Measurements from ENCODE around the gene ZSCAN26. TPM values are rescaled to one million over a fixed set of nuclear protein-coding genes. Genes with fewer than 3 reads are reported as not detected.

ZSCAN26 gene
- total RNA-seq = 10 to 100 TPM; 15.8 to 18.8 TPM
- long read RNA-seq, donor 1, partial matches to known transcripts = 0 of 3 reads
- long read RNA-seq, donor 1, other reads (novel, unspliced or antisense) = 0 of 3 reads
- long read RNA-seq, donor 2, transcript ZSCAN26-201 (4 exons, 2,362 nt) = major isoform, 20 of 43 reads
- long read RNA-seq, donor 2, transcript ZSCAN26-202 (4 exons, 2,835 nt) = minor isoform, 8 of 43 reads
- long read RNA-seq, donor 2, partial matches to known transcripts = 4 of 43 reads
- long read RNA-seq, donor 2, other reads (novel, unspliced or antisense) = 5 of 43 reads

DNA sequence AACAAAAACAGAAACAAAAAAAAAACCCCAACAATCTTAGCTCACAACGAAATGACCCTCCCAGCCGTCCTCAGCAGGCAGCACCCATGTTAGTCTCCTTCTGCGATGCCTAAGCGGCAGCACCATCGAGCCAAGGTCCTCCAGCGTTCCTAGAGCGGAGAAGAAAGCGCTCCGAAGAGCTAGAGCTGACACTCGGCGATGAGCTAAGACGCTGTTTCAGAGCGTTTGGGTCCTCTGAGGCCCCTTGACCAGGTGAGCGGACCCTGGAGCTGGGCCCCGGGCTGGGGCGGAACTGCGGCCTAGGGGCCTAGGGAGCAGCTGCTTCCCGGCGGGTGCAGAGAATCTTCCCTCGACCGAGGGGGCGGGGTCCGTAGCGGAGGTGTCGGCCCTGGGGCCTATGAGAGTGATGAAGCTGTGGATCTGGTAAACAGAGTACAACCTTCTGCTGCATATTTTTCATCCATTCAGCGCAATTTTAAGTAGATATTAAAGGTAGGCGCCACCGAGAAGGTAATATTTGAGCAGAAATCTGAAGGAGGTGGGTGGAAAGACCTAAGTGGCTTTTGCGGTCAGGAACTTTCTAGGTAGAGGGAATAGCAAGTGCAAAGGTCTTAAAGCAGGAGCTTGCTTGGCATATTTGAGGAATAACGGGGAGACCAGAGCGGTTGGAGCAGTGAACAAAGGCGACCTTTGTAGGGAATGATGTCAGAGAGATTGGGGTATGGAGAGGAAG lies at the start of gene ZSCAN26:
ZSCAN26 (plus strand) TSS at position 182 of the 733 bp plus-strand sequence. CDS start 4,777 bp downstream, outside the sequence.
- peak; percentile 95 for DNase-seq (ENCODE audit: low spot score)
- intact Hi-C loops (cut with DNase I) = no loop called here

DNA sequence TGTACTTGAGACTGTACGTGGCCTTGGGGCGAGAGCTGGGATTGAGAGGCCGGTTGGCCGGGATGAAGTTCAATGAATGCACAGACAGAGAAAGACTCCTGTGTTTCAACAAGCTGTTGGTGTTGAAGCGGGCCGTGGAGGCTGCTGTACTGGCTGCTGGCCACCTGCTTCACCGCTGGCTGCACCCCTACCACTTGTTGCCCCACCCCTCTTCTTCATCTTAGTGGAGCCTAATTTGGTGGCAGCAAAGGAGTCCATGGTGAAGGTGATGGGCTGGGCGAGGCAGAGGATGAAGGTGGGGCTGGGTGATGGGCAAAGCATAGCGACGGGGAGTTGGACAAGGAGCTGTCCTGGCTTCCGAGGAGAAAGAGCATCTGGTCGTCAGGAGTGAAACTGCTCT lies 49.1 kb upstream of the ZSCAN26 start:
- intact Hi-C loops (cut with DNase I) = no loop called here
- DNase-seq (ENCODE audit: low spot score) = no peak

DNA sequence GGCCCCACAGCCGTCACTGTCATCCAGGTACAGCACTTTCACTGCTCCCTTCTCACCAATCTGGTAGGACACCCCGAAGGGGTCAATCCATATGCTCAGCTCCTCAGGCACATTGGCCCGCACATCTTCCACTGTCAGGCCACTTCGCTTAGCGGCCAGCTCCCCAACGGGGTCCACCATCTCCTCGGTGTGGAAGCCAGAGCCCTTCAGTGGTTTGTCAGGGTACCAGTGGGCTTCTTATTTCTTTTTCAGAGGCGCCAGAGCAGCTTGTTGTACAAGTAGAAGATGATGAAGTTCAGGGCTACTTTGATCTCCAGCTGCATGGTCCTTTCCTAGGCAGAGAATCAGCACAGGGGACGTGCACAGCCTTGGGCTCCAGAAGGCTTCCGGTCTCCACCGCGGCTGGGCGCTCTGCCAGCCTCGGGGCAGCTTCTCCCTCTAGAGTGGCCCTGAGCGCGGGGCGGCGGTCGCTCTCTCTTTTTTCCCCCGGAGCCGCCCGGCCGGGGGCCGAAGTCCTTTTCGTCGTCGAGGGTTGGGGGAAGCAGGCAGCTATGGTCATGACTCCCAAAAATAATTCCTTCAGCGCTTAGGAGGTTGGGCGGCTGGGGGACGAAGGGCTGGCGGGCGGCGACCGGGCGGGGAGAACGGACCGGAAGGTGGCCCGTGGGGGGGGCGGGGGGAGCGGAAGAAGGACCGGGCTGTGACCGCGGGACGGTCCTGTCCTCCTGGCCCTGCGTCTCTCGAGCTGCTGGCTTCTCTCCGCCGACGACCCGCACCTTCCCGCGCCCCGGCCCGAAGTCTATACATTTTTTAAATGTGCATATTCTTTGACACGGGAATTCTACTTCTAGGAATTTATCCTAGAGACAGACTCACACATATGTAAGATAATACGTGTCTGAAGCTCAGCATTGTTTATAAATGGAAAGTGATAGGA lies 48.4 kb upstream of the ZSCAN26 start:
- intact Hi-C loops (cut with DNase I) = no loop called here
- peak; percentile 91 for DNase-seq (ENCODE audit: low spot score)

DNA sequence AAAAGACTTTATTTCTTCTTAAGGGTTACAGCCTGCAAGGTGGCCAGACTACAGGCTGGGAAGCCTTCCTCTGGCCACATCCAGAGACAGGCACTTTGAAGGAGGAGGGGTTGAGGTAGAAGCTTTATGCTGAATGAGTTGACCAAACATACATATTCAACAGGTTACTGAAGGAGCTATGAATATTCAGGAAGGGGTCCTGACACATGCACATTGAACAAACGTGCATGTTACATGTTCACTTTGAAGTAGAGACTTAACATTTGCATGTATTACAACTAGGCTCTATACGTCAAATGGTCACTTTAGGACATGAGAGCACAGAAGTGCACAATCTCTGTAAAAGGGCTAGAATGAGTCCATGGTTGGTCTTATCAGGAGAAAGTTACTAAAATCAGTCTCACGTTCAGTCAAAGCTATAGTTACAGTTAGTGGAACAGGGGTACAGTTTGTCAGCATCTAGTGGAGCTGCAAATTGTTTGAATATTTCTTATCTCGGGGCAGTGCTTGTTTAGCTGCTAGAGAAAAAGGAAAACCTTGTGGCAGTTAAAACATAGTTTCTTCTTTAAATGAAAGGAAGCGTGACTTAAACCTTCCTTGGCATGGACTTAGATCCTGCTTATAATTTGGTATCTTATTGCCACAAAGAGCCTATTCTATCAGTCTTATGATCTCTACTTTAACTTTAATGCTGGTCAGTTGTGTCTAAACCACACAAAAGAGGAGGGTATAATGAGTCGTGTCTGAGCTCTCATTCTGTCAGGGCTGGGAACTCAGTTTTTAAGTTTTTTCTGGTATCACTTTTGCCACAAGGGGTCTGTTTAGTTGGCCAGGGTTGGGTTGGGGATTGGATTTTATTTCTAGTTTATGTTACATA lies 46.4 kb upstream of the ZSCAN26 start:
- DNase-seq (ENCODE audit: low spot score) = no peak
- intact Hi-C loops (cut with DNase I) = no loop called here

DNA sequence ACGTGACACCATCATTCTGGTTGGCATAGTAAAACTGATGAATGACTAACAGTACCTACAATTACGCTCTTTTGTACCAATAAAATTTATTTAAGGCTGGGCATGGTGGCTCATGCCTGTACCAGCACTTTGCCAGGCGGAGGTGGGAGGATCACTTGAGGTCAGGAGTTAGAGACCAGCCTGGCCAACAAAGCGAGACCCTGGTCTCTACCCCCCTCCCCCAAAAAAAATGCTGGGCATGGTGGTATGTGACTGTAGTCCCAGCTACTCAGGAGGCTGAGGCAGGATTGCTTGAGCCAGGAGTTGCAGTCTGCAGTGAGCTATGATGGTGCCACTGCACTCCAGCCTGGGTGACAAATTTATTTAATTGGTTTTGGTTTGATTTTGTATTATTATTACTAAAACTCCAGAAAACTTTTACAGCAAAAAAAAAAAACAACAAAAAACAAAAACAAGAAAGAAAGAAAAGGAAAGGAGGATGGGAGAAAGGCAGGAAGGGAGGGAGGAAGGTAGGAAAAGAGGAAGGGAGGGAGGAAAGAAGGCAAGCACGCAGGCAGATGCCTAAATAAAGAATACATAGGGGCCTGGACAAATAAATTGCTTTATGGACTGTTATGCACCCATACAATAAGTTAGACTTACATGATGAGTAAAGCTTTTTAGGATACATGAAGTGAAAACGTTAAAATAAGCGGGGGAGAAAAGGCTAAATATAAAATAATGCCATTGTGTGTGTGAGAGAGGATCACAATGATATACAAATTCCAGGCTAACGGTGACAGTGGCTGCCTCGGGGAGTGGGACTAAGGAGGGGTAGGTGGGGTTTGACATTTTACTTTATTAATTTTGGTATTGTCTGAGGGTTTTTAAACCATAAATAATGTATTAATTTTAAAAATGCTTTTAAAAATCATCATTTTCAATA lies 42.5 kb upstream of the ZSCAN26 start:
- intact Hi-C loops (cut with DNase I) = loop anchor here in 1 of 2 donors (5.0 kb wide), 1 partner anchor 87 kb away; no protein-coding TSS in a partner anchor
- no peak for DNase-seq (ENCODE audit: low spot score)

DNA sequence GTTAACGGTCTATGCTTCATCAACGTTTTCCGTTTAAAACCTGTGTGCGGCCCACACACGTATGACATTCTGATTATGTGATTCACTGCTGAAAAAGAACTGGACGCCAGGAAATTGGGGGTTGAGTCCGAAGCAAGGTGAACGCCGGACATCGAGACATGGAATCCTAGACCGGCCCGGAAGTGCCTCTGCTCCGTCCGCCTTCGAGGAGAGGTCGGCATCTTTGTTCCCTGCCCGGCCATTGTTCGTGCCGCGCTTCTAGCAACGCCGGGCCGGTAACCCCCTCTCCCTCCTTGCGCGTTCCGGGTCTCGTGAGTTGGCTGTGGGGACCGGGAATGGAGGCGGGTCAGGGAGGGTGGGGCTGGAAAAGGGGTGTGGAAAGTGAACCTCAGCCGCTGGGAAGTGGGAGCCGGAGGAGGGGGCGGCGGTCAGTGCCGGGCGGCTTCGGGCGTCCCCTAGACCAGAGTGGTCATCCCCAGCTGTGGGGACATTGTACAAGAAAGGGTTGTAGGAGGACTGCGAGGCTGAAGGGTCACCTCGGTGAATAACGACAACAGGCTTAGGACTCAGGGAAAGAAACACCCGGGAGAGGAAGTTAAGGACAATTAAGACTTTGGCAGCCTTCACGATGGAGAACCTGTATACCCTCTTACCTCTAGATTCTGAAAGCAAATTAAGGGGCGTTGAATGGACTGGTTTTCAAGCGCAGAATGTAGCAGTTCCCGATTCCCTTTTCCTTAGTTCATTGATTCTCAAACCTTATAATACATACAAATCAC lies 41.7 kb upstream of the ZSCAN26 start, which contains the start of gene ZSCAN9:
ZSCAN9 (plus strand) TSS at position 220 of the 779 bp plus-strand sequence. CDS start 1,810 bp downstream, outside the sequence.
- peak; percentile 96 for DNase-seq (ENCODE audit: low spot score)
- intact Hi-C loops (cut with DNase I) = loop anchor here in 1 of 2 donors (5.0 kb wide), 1 partner anchor 88 kb away; no protein-coding TSS in a partner anchor

DNA sequence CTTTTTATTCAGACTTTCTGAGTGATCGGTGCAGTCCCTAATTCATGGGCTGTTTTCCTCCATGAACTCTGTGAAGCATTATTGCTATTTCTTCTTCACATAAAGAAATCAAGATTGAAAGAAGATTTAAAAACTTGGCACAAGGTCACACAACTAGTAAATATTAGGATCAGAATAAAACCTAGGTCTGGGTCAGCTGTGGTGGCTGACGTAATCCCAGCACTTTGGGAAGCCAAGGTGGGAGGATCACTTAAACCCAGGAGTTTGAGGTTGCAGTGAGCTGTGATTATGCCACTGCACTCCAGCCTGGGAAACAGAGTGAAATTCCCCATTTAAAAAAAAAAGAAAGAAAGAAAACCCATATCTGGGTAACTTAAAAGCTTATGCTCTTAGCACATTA lies 40.5 kb upstream of the ZSCAN26 start:
- no peak for DNase-seq (ENCODE audit: low spot score)
- intact Hi-C loops (cut with DNase I) = loop anchor here in 1 of 2 donors (5.0 kb wide), 1 partner anchor 89 kb away; no protein-coding TSS in a partner anchor

DNA sequence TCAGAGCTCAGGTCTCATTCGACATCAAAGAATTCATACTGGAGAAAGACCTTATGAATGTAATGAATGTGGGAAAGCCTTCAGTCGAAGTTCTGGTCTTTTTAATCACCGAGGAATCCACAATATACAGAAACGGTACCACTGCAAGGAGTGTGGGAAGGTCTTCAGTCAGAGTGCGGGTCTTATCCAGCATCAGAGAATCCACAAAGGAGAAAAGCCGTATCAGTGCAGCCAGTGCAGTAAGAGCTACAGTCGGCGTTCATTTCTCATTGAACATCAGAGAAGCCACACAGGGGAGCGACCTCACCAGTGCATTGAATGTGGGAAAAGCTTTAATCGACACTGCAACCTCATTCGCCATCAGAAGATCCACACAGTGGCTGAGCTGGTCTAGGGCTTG lies 34.2 kb upstream of the ZSCAN26 start:
- DNase-seq (ENCODE audit: low spot score) = no peak
- intact Hi-C loops (cut with DNase I) = no loop called here

DNA sequence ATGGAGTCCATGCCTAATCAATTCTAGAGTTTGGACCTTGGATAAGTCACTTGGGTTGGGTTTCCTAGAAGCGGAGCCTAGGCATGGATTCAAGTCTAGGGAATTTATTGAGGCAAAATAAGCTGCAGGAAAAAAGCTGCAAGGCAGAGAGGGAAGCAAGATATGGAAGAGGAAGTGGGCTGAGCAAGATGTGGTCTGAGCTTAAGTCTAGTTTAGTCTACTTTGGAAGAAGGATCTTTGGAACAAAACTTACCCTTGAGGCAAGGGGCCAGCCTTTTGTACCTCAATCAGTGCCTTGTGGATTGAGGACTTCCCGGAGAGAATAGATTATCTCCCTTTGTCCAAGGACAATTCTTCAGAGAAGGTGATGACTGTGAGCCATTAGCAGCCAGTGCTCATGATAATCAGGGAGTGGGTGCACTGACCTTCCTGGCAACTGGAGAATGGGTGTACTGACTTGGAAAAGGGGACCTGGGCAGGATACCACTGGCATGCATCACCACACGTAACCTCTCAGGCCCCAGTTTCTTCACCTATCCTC lies 31.0 kb upstream of the ZSCAN26 start:
- DNase-seq (ENCODE audit: low spot score) = no peak

DNA sequence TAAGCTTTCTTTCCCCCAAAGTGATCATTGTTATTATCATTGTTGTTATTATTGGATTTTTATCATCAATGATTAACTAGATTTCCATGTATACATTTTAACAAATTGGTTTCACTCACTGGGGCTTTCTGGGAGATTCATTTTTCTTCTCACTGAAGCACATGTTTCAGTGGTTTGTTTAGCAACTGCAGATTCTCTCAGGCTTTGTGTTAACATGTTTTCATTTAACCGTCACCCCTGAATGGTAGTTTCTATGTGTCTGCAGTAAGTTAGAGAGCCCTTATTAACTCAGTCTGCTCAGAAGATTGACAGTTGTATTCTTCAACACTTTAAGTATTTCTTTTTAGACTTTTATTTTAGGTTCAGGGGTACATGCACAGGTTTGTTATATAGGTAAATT lies 27.3 kb upstream of the ZSCAN26 start:
- intact Hi-C loops (cut with DNase I) = no loop called here
- DNase-seq (ENCODE audit: low spot score) = no peak

More for the DNA sequence above, 31.0 kb upstream of the ZSCAN26 start:
- intact Hi-C loops (cut with DNase I) = no loop called here

DNA sequence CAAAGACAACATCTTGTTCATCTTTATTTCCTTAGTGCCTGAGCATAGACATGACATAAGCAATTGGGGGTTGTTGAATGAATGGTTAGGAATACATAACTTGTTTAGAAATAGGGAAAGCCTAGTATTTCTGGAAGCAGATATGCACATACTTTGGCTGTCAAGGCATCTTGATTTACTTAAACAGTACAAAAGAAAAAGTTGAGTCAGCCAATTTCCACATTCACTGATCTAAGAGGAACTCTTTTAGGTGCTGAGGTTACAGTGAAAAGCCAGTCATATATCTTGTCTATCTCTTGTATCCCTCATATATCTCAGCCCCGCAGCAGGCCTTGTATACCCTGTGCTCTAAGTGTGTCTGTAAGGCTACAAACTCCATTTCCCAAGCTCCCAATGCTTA lies 26.5 kb upstream of the ZSCAN26 start:
- intact Hi-C loops (cut with DNase I) = no loop called here
- DNase-seq (ENCODE audit: low spot score) = no peak

DNA sequence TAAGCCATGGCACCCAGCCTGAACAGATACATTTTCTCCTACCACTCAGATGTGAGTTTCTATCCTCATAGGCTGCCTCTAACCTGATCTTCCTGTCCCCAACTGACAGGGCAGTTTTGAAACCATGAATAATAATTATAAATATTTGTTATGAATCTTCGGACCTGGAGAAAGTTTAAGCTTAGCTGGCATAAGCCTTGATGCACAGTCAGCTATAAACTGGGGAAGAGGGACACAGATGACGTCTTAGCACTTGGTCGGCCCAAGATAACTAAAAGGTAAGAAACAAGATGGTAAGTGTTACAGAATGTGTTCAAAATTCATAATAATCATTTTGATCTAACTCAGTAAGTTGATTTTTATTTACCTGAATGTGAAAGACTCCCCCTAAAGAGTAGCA lies 23.0 kb upstream of the ZSCAN26 start:
- intact Hi-C loops (cut with DNase I) = no loop called here
- no peak for DNase-seq (ENCODE audit: low spot score)

DNA sequence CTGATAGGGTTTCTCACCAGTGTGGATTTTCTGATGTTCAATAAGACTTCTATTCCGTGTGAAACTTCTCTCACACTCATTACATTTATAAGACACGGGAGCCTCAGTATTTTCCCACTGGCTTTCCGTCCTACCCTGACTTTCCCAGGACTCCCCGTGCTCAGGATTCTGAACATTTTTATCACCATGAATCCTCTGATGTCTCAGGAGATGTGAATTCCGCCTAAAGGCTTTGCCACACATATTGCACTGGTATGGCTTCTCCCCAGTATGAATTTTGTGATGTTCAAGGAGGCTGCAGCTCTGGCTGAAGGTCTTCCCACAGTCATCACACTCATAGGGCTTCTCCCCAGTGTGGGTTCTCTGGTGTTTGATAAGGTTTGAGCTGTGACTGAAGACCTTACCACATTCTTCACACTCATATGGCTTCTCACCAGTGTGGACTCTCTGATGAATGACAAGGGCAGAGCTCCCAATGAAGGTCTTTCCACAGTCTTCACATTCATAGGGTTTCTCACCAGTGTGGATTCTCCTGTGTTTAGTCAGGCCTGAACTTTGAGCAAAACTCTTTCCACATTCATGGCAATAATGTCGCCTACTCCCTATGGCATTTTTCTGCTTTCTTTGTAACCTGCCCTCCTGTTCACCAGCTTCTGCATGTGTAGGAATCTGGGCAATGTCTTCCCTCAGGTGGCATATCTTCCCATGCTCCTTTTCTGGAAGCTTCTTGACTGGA lies 21.6 kb upstream of the ZSCAN26 start:
- DNase-seq (ENCODE audit: low spot score) = no peak
- intact Hi-C loops (cut with DNase I) = no loop called here

DNA sequence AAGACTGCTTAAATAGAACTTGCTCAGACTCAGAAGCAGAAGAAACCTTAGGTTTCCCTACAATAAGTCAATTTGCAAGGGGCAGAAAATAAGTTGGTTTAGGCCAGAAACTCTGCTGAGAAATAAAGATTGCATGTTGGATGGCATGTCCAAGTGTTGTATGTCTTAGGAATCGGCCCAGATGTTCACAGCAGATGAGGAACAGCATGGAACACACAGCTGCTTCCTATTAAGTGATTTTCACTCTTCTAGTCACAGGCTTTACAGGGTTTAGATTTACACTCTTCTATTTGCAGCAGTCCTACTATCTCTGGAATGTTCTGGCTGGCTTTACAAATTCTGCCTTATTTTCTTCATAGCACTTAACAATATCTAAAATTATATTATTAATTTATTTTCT lies 18.0 kb upstream of the ZSCAN26 start:
- intact Hi-C loops (cut with DNase I) = no loop called here
- no peak for DNase-seq (ENCODE audit: low spot score)

DNA sequence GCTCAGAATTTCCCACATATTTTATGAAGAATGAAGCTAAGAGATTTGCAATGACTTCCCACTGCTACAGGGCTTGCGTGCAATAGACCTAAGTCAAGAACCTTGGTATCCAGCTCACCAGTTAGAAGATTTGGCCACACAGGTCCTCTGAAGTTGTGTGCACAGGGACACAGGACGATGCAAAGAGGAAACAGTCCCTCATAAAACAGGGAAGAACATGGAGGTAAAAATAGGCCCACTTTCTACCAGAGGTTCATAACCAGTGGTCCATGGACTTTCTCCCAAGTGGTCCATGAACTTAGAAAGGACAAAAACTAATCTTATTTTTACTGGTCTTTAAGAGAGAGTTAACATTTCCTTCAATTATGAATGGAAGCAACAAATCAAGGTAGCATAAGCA lies 16.2 kb upstream of the ZSCAN26 start:
- DNase-seq (ENCODE audit: low spot score) = no peak
- intact Hi-C loops (cut with DNase I) = no loop called here

DNA sequence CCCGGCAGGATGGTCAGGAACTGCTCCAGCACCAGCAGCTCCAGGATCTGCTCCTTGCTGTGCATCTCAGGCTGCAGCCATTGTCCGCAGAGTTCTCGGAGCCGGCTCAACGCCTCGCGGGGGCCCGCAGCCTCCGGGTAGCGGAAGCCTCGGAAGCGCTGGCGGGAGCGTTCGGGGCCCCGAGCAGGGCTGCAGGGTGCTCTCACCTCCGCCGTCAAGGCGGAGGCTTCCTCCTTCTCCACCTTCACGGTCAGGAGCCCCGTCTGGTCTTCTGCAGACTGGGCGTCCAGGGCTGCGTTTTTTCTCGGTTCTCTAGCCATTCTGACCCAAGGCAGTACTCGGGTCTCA lies 15.3 kb upstream of the ZSCAN26 start:
- intact Hi-C loops (cut with DNase I) = no loop called here
- peak; percentile 81 for DNase-seq (ENCODE audit: low spot score)
